Posterior cingulate gyrus (tissue), 11 donors: ENCODE measurements around the gene SLC12A6.

Experiments
- DNase-seq, 10 donors: peaks; one replicate each; pipeline versions ENCODE4 v3.0.0 to v3.0.0-alpha.2; 2020 to 2021; ENCODE audit warnings: mixed read lengths in 3 of 10
- intact Hi-C: fragments of 100-400 bp; cut with DNase I; formaldehyde crosslinking; loops from one replicate; pipeline ENCODE4 v1.15.1; 2023

The SLC12A6 gene

GRCh38 chr15:34279368-34279767, 58.2 kb downstream of the SLC12A6 start:
- intact Hi-C loops: no loop called here
- DNase-seq: no peak

DNA sequence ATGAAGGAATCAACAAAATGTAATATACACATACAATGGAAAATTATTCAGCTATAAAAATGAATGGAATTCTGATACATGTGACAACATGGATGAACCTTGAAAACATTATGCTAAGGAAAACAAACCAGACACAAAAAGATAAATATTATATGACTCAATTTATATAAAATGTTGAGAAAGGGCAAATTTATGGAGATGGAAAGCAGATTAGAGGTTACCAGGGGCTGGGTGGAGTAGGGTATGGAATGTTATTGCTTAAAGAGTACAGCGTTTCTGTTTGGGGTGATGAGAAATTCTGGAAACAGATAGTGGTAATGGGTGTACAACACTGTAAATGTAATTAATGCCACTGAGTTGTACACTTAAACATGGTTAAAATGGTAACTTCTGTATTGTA, 61.9 kb downstream of the SLC12A6 start:
- no peak for DNase-seq
- intact Hi-C loops: no loop called here

DNA sequence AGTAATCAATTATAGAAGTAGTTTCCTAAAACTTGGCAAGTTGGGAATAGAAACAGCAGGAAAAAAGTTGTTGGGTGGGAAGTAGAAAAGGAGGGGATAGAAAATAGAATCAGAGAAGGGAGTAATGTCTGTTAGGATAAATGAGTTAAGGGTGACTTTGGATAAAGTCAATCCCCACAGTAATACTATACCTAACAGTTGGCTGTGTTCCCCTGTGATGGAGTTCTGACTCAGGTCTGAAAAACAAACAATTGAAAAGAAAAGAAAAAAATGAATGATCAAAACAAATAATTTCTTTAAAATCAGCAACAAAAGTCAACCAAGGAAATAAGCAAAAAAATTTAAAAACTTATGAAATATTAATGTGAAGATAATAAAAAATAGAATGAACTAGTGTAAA, 62.4 kb downstream of the SLC12A6 start:
- intact Hi-C loops: no loop called here
- no peak for DNase-seq

DNA sequence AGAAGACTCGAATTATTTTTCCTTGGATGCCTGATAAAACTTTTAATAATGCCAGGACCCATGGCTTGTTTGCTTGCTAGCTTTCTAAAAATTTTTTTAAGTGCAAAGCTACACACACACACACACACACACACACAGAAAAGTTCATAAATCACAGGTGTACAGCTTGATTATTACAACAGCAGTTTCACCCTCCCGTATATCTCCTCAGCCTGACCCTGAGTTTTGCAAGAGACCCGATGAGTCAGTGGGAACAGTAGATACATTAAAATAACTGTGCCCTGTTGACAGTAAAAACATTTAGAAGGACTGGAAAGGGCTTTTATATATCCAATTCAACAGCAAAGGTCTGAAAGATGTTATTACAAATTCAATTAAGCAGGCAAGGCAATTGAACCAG, 66.1 kb downstream of the SLC12A6 start:
- intact Hi-C loops: no loop called here
- DNase-seq: no peak

GRCh38 chr15:34266751-34267150, 70.8 kb downstream of the SLC12A6 start:
- no peak for DNase-seq
- intact Hi-C loops: no loop called here

GRCh38 chr15:34264076-34264475, 73.5 kb downstream of the SLC12A6 start:
- intact Hi-C loops: no loop called here
- DNase-seq: no peak

DNA sequence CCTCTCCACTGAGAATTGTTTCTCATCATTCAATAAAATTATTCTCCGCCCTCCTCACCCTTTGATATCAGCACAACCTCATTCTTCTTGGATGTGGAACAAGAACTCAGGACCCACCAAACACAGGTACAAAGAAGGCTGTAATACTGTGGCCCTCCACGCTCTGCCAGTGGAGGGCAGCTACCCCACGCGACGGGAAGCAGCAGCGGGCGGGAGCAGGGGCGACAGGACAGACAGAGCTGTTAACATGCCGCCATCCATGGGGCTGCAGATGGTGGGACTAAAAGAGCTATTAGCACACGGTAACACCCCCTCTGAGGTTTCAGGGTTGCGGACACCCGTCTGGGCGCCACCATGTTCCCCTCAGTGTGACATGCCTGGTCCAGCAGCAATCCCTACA, 75.2 kb downstream of the SLC12A6 start:
- intact Hi-C loops: no loop called here
- peak in 1 of 10 donors; percentile 76 for DNase-seq

- intact Hi-C loops: no loop called here
- no peak for DNase-seq
Observed at GRCh38 chr15:34259566-34259965, 78.0 kb downstream of the SLC12A6 start.

DNA sequence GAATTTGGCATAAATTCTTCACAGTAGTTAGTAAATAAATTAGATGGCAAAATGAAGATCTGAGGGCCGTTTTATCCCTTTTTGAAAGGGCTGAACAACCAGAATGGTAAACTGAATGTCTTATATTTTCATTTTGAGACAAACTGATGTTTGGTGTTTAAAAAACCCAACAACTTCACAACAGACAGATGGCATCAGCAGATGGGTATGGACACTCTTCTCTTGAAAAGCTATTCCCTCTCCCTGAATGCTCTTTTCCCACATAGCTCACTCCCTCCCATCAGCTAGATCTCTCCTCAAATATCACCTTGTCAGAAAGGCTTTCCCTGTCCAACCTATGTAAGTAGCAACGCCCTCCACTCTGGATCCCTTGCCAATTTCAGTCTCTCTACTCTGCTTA, 79.4 kb downstream of the SLC12A6 start:
- no peak for DNase-seq
- intact Hi-C loops: no loop called here

- DNase-seq: no peak
- intact Hi-C loops: no loop called here
Observed at GRCh38 chr15:34252545-34252944, 85.0 kb downstream of the SLC12A6 start.

DNA sequence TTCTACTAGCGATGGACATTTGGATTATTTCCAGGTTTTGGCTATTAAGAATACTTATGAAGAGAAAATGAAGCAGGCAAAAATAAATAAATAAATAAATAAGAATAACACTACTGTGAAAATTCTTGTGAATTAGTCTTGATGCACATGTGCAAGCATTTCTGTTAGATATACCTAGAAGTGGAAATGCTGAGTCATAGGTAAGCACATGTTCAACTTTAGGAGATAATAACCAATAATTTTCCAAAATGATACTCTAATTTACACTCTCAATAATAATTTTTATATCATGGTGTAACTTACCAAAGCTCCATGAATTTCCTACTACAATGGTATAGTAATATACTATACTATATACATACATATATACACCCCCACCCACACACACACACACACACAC, 89.4 kb downstream of the SLC12A6 start:
- no peak for DNase-seq
- intact Hi-C loops: no loop called here

GRCh38 chr15:34246276-34246976, 91.2 kb downstream of the SLC12A6 start:
- intact Hi-C loops: no loop called here

GRCh38 chr15:34243226-34243625, 94.4 kb downstream of the SLC12A6 start:
- no peak for DNase-seq
- intact Hi-C loops: no loop called here

More at GRCh38 chr15:34246276-34246976, 91.2 kb downstream of the SLC12A6 start:
- DNase-seq: no peak

DNA sequence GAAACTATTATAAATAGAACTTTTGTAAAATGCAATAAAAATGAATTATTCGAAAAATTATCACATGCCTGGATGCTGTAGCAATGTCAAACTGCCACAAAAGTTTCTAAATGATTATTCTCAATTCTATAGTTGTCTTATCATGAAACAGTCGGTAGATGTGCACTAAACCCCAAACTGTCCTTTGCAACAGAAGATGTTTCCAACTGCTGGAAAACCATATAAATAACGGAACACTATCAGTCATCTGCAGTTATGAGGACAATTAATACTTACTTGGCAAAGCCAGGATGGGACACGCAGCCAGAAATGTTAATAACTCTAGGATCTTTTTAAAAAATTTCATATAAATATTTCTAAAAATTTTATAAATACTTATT, 95.3 kb downstream of the SLC12A6 start:
- intact Hi-C loops: no loop called here
- DNase-seq: no peak

- intact Hi-C loops: no loop called here
- no peak for DNase-seq
Observed at GRCh38 chr15:34241376-34242330, 95.9 kb downstream of the SLC12A6 start.

DNA sequence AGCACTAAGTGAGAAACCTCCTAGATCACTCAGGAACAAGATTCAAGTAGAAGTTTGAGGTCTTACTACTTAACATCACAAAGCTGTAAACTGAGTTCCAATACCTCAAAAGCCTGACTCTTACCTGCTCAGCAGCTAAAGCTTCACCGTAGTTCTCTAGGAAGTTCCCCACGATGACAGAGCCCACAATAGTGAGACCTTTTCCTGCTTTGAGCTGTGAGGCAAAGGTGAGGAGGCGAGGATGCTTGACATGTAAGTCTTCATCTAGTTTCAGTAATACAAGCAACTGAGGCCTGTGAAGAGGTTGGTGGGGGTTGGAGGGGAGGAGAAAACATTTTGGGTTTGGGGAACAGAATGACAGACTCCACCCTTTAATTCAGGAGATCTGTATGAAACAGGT, 97.0 kb downstream of the SLC12A6 start:
- intact Hi-C loops: no loop called here

GRCh38 chr15:34239151-34239808, 98.3 kb downstream of the SLC12A6 start:
- DNase-seq: no peak
- intact Hi-C loops: loop anchor here (5.0 kb wide), 1 partner anchor 103 kb away; the partner anchor contains the start of genes NOP10 and NUTM1

More for the DNA sequence above, 97.0 kb downstream of the SLC12A6 start:
- no peak for DNase-seq

DNA sequence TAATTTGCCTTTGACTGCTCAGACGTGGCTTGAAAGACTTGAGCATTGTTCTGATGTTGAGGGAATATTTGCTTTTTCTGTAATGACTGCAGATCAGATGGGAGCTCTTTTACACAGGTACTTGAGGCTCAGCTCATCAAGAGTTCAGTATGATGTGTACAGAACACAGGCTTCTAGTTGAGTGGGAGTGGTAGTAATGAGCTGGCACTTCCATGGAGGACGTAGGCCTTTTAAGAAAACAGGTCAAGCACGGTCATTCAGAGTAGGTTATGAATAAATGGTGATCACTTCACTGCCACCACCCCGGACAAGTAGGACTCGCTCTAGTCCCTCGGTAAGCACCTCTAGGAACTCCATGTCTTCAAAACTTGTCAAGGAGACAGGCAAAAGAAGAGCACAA, 104.0 kb downstream of the SLC12A6 start:
- intact Hi-C loops: no loop called here
- no peak for DNase-seq

GRCh38 chr15:34223904-34224596, 113.5 kb downstream of the SLC12A6 start:
- no peak for DNase-seq
- intact Hi-C loops: no loop called here

- intact Hi-C loops: no loop called here
- no peak for DNase-seq
Observed at GRCh38 chr15:34217587-34218225, 119.9 kb downstream of the SLC12A6 start.
